Kidney (tissue), 14 donors: ENCODE measurements around the gene PRKAR1A. TPM values are rescaled to one million over a fixed set of nuclear protein-coding genes. Genes with fewer than 3 reads are reported as not detected.
A peak's percentile ranks its signal among the peaks of the same experiment; 100 is the strongest.
"Not testable (repeated sequence)": the region's sequence is repeated elsewhere in the genome, so short reads cannot be mapped to it uniquely, and the experiment has no call there.

Experiments
- DNase-seq, 5 donors: peaks; one replicate each; pipeline ENCODE4 v3.0.0-alpha.2; 2013 to 2020
- FAIRE-seq: peaks from 2 replicates; lab custom pipeline; 2012; peaks lifted over from hg19 to GRCh38; lab: Jason Lieb, UNC
- H3K27ac ChIP-seq, 2 donors: one replicate each; pipeline ENCODE4 v1.7.0; 2013; ENCODE audit warnings: low read depth in 2 of 2, low read length in 2 of 2, inconsistent platforms in 1 of 2
- H3K27me3 ChIP-seq: one replicate; pipeline ENCODE4 v1.7.1; 2013; ENCODE audit warnings: low read length, inconsistent platforms; ENCODE audit not compliant: control insufficient read depth, insufficient read depth
- H3K36me3 ChIP-seq, 3 donors: one replicate each; pipeline versions ENCODE4 v1.7.0 to v1.7.1; 2013; ENCODE audit warnings: low read length in 3 of 3, control low read depth in 1 of 3, inconsistent platforms in 1 of 3; ENCODE audit not compliant: insufficient read depth in 3 of 3, control insufficient read depth in 2 of 3
- H3K4me1 ChIP-seq, 3 donors: one replicate each; pipeline versions ENCODE4 v1.7.0 to v1.7.1; 2013; ENCODE audit warnings: low read length in 3 of 3, inconsistent platforms in 1 of 3, low read depth in 1 of 3; ENCODE audit not compliant: control insufficient read depth in 2 of 3, insufficient read depth in 2 of 3
- H3K4me3 ChIP-seq, 3 donors: one replicate each; pipeline versions ENCODE4 v1.7.0 to v1.8.1; 2013; ENCODE audit warnings: low read length in 3 of 3, control low read depth in 1 of 3, inconsistent platforms in 1 of 3
- H3K9ac ChIP-seq, 3 donors: one replicate each; pipeline versions ENCODE4 v1.7.0 to v1.7.1; 2013; ENCODE audit warnings: low read length in 3 of 3, control low read depth in 1 of 3, inconsistent platforms in 1 of 3
- H3K9me3 ChIP-seq, 3 donors: one replicate each; pipeline versions ENCODE4 v1.7.0 to v1.7.1; 2013; ENCODE audit warnings: low read length in 3 of 3, control low read depth in 1 of 3, inconsistent platforms in 1 of 3; ENCODE audit not compliant: control insufficient read depth in 2 of 3, insufficient read depth in 1 of 3
- intact Hi-C: fragments of 100-400 bp; cut with DNase I; formaldehyde crosslinking; loops from one replicate; pipeline ENCODE4 v1.11.1; 2022
- polyA plus RNA-seq: library from polyadenylated mRNA; stranded (reverse); fragments of 350-450 nt; fragmentation: Illumina TruSeq; extraction: RNeasy Lipid Tissue Mini Kit (QIAGEN cat#74804); gene quantifications from one replicate; pipeline ENCODE4 v1.2.3, GENCODE V29; 2014; ENCODE audit warnings: low read depth, low replicate concordance; ENCODE audit not compliant: insufficient read depth
- total RNA-seq: library from RNA; stranded (reverse); fragmentation: NEBNext Ultra II Directional; extraction: Animal tissue kit (Norgen Biotek cat#: 25700); gene quantifications from one replicate; pipeline ENCODE4 v1.2.1, GENCODE V29; 2021
- TF ChIP-seq, protein P1 (sequence below): IDR thresholded peaks from 3 replicates; pipeline ENCODE4 v1.5.1; 2012; ENCODE audit warnings: mild to moderate bottlenecking, moderate library complexity, borderline replicate concordance; ENCODE audit not compliant: insufficient read depth; ENCODE audit errors: extremely low read depth
- donor health status: control.
- donor health status: control.
- donor health status: control.
- donor health status: control.
- donor health status: control.
- donor health status: DM: yes; HTN: yes; CAD: no.
- donor health status: Normal renal cell carcinoma (clear cell type).

Gene PRKAR1A
- total and polyA plus RNA-seq, 2 donors from 2014 or later, result 92.3 to 340 TPM

DNA sequence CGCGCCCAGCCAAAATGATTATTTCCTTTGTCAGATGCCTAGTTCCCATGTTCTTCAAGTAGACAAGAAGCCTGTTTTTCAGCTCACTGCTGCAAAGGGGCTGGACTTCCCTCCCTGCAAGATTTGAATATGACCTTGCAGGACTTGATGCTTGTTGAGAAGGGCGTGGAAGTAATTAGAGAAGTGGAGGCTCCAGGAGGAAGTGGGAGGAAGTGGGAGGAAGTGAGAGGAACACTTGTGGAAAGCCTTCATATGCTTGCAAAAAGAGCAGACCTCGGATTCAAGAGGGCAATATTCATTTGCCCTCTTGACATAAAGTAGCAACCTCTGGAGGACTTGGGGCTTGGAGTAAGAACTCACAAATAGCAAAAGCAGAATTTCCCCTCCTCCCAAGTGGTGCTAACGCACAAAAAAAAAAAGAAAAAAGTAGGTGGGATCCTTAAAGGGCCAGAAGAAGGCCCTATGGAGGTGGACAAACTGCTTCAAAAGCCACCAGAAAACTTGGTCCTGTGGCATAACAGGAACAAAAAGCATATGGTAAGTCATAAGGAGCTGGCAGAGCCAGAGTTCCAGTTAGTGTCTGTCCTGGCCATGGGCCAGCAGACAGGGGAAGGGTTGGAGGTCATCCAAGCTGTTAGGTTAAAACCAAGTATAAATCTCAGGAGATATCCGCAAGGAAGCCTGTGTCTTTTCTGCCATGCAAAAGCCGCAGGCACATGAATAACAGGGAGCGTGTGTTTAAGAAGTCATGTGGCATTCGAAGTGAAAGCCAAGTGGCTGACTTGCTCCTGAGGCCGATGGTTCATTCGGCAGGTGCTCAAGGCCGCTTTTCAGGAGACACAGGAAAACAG is 20.6 kb upstream of the PRKAR1A start:
- Histone ChIP-seq H3K9ac (no peak overlapping the region), H3K4me3 (no peak overlapping the region), H3K27me3 (no peaks in the 10 kb centered on the region), H3K36me3 (no peaks in the 10 kb centered on the region), H3K9me3 (no peaks in the 10 kb centered on the region), H3K4me1 (peaks cover 0 to 9% (median 0%) of the 10 kb centered on the region in 3 donors), H3K27ac (no peak overlapping the region)
- TF ChIP-seq, protein P1, sequence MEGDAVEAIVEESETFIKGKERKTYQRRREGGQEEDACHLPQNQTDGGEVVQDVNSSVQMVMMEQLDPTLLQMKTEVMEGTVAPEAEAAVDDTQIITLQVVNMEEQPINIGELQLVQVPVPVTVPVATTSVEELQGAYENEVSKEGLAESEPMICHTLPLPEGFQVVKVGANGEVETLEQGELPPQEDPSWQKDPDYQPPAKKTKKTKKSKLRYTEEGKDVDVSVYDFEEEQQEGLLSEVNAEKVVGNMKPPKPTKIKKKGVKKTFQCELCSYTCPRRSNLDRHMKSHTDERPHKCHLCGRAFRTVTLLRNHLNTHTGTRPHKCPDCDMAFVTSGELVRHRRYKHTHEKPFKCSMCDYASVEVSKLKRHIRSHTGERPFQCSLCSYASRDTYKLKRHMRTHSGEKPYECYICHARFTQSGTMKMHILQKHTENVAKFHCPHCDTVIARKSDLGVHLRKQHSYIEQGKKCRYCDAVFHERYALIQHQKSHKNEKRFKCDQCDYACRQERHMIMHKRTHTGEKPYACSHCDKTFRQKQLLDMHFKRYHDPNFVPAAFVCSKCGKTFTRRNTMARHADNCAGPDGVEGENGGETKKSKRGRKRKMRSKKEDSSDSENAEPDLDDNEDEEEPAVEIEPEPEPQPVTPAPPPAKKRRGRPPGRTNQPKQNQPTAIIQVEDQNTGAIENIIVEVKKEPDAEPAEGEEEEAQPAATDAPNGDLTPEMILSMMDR, result no peak
- DNase-seq (peak in 2 of 5 donors; percentile 14 to 34), FAIRE-seq (no peak)
- intact Hi-C loops, result no loop called here

DNA sequence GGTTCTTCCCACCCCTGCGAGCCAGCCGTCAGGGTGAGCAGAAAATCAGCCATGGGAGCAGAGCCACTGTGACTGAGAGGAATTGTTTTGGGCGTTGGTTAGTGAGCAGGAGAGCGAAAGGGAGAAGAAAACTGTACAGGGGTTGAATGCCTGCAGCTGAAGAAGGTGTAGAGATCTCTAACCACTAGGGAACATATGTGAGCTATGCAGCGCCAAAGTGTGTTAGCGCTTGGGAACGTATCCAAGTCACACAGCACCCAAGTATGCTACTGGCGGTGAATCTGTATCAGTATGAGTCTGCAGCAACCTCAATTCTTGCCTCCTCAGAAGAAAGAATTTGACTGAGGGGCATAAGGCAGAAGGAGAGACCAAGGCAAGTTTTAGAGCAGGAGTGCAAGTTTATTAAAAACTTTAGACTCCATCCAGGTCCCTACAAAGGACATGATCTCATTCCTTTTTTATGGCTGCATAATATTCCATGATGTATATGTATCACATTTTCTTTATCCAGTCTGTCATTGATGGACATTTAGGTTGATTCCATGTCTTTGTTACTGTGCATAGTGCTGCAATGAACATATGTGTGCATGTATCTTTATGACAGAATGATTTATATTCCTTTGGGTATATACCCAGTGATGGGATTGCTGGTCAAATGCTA is 19.7 kb upstream of the PRKAR1A start:
- H3K36me3 ChIP-seq, FAIRE-seq, H3K27me3 ChIP-seq, H3K9me3 ChIP-seq, H3K9ac ChIP-seq, DNase-seq, H3K4me3 ChIP-seq, intact Hi-C loops, H3K27ac ChIP-seq, H3K4me1 ChIP-seq: not testable (repeated sequence)

DNA sequence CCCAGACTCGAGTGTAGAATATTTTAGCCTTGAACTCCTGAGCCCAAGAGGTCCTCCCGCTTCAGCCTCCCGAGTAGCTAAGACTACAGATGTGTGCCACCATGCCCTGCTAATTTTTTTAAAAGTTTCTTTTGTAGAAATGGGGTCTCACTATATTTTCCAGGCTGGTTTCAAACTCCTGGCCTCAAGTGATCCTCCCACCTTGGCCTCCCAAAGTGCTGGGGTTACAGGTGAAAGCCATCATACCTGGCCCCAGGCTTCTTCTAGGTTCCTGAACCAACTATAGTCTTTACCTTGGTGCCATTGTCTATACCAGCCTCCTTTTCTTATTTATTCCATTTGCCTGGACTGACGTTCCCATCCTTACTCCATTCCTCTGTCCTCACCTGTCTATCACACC is 17.1 kb upstream of the PRKAR1A start:
- no peak overlapping the region for H3K9ac ChIP-seq
- H3K36me3 ChIP-seq, result no peaks in the 10 kb centered on the region
- TF ChIP-seq, protein P1, result no peak
- no peak overlapping the region for H3K4me3 ChIP-seq
- peaks cover 0 to 9% (median 3%) of the 10 kb centered on the region in 3 donors for H3K4me1 ChIP-seq
- DNase-seq (no peak), FAIRE-seq (no peak)
- H3K27me3 ChIP-seq, result no peaks in the 10 kb centered on the region
- intact Hi-C loops, result no loop called here
- H3K9me3 ChIP-seq, result no peaks in the 10 kb centered on the region
- H3K27ac ChIP-seq, result no peak overlapping the region

DNA sequence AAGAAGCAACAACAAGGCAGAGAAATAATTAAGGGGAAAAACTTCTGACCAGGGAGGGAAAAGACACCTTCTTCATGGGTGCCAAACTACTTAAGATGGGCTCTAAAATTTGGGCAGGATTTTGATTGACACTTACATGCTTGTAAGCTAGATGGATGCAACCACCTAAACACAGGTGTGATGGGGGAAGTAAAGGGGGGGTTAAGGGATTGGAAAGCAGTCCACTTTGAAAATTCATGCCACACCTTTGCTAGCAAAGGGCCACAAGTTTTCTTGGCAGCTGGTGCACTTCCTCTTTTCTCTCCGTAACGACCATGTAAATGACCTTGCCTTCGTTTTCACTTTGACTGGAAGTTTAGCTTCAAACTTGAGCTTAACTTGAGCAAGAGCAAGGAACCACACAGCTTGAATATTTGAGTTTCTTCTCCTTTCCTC is 14.3 kb upstream of the PRKAR1A start:
- no peaks in the 10 kb centered on the region for H3K9me3 ChIP-seq
- H3K4me1 ChIP-seq, result peaks cover 0 to 3% (median 0%) of the 10 kb centered on the region in 3 donors
- TF ChIP-seq, protein P1, result no peak
- H3K4me3 ChIP-seq, result no peak overlapping the region
- intact Hi-C loops, result no loop called here
- H3K36me3 ChIP-seq, result no peaks in the 10 kb centered on the region
- peak in 1 of 5 donors; percentile 20 for DNase-seq
- H3K27ac ChIP-seq, result no peak overlapping the region
- H3K9ac ChIP-seq, result no peak overlapping the region
- H3K27me3 ChIP-seq, result no peaks in the 10 kb centered on the region
- FAIRE-seq, result no peak
